CD14-positive monocyte (primary cell): ENCODE data around the gene SEPTIN2. TPM values are rescaled to one million over a fixed set of nuclear protein-coding genes. Genes with fewer than 3 reads are reported as not detected.
A peak's percentile ranks its signal among the peaks of the same experiment; 100 is the strongest.

Experiments used
- DNase-seq, 3 donors: peaks; one replicate each; pipeline ENCODE4 v3.0.0-alpha.2; 2011 to 2022
- H2AFZ ChIP-seq: 2 replicates; pipeline ENCODE4 v1.6.0; 2012; ENCODE audit warnings: mild to moderate bottlenecking, low read depth, low read length, inconsistent platforms; ENCODE audit not compliant: insufficient read depth, poor library complexity, severe bottlenecking
- H3K27ac ChIP-seq, 2 donors: 1 replicate in 1 of 2; 2 replicates in 1 of 2; pipeline ENCODE4 v1.5.1; 2012 to 2013; ENCODE audit warnings: low read length in 2 of 2, control low read depth in 1 of 2, inconsistent platforms in 1 of 2, low read depth in 1 of 2, mild to moderate bottlenecking in 1 of 2
- H3K27me3 ChIP-seq, 2 donors: one replicate each; pipeline versions ENCODE4 v1.6.0 to v1.6.1; 2011 to 2013; ENCODE audit warnings: low read length in 2 of 2; ENCODE audit not compliant: control insufficient read depth in 2 of 2, insufficient read depth in 2 of 2
- H3K36me3 ChIP-seq, 2 donors: replicated peaks in 1 of 2; 1 replicate in 1 of 2; 2 replicates in 1 of 2; pipeline versions ENCODE4 v1.5.1 to v1.6.1; 2012 to 2013; ENCODE audit warnings: low read length in 2 of 2, control low read depth in 1 of 2, inconsistent platforms in 1 of 2, mild to moderate bottlenecking in 1 of 2; ENCODE audit not compliant: insufficient read depth in 2 of 2, control insufficient read depth in 1 of 2
- H3K4me1 ChIP-seq, 2 donors: 1 replicate in 1 of 2; 2 replicates in 1 of 2; pipeline versions ENCODE4 v1.5.1 to v1.6.1; 2012 to 2013; ENCODE audit warnings: low read length in 2 of 2, control low read depth in 1 of 2, inconsistent platforms in 1 of 2, mild to moderate bottlenecking in 1 of 2, moderate library complexity in 1 of 2; ENCODE audit not compliant: insufficient read depth in 2 of 2, control insufficient read depth in 1 of 2
- H3K4me2 ChIP-seq: replicated peaks from 2 replicates; pipeline ENCODE3; 2012; ENCODE audit warnings: low read length, moderate library complexity, mild to moderate bottlenecking; ENCODE audit not compliant: poor library complexity, severe bottlenecking; ENCODE audit errors: extremely low read depth
- H3K4me3 ChIP-seq, 3 experiments: fragments of 200-600 bp in 1 of 3; sonication (generic) in 1 of 3; replicated peaks in 1 of 3; 1 replicate in 2 of 3; 2 replicates in 1 of 3; pipeline ENCODE4 v1.5.1; 2011 to 2013; ENCODE audit warnings: low read length in 3 of 3, mild to moderate bottlenecking in 3 of 3, control low read depth in 2 of 3, low read depth in 2 of 3, inconsistent platforms in 1 of 3, moderate library complexity in 1 of 3
- H3K79me2 ChIP-seq: 2 replicates; pipeline ENCODE4 v1.6.0; 2012; ENCODE audit warnings: mild to moderate bottlenecking, control low read depth, inconsistent platforms, low read length, moderate library complexity; ENCODE audit not compliant: insufficient read depth
- H3K9ac ChIP-seq: 2 replicates; pipeline ENCODE4 v1.6.0; 2017; ENCODE audit warnings: low read length, mild to moderate bottlenecking; ENCODE audit not compliant: insufficient read depth, poor library complexity, severe bottlenecking
- H3K9me3 ChIP-seq, 2 donors: replicated peaks in 1 of 2; 1 replicate in 1 of 2; 2 replicates in 1 of 2; pipeline versions ENCODE4 v1.5.1 to v1.6.1; 2012 to 2013; ENCODE audit warnings: low read length in 2 of 2, control low read depth in 1 of 2; ENCODE audit not compliant: control insufficient read depth in 1 of 2, insufficient read depth in 1 of 2
- H4K20me1 ChIP-seq: 2 replicates; pipeline ENCODE4 v1.6.0; 2012; ENCODE audit warnings: mild to moderate bottlenecking, low read length, control low read depth, moderate library complexity; ENCODE audit not compliant: insufficient read depth
- H3K27ac Mint-ChIP-seq, 7 donors: one replicate each; pipeline ENCODE4 v1.8.0; 2020; ENCODE audit warnings: mild to moderate bottlenecking in 7 of 7, mixed read lengths in 7 of 7, moderate library complexity in 6 of 7, inconsistent platforms in 2 of 7
- H3K27me3 Mint-ChIP-seq, 3 donors: one replicate each; pipeline ENCODE4 v1.8.0; 2021 to 2022; ENCODE audit warnings: low read depth in 3 of 3, mild to moderate bottlenecking in 3 of 3, mixed read lengths in 3 of 3, moderate library complexity in 3 of 3, inconsistent platforms in 1 of 3
- H3K36me3 Mint-ChIP-seq, 2 donors: one replicate each; pipeline ENCODE4 v1.8.0; 2020; ENCODE audit warnings: mixed read lengths in 2 of 2, inconsistent platforms in 1 of 2, mild to moderate bottlenecking in 1 of 2
- H3K4me1 Mint-ChIP-seq: one replicate; pipeline ENCODE4 v1.8.0; 2020; ENCODE audit warnings: mild to moderate bottlenecking, mixed read lengths
- H3K4me3 Mint-ChIP-seq, 2 donors: one replicate each; pipeline ENCODE4 v1.8.0; 2020; ENCODE audit warnings: mild to moderate bottlenecking in 2 of 2, mixed read lengths in 2 of 2, moderate library complexity in 1 of 2
- H3K9me3 Mint-ChIP-seq, 7 donors: one replicate each; pipeline ENCODE4 v1.8.0; 2020 to 2022; ENCODE audit warnings: mixed read lengths in 7 of 7, mild to moderate bottlenecking in 6 of 7, moderate library complexity in 6 of 7, inconsistent platforms in 2 of 7
- CTCF ChIP-seq: fragments of 200-600 bp; IDR thresholded peaks from one replicate; pipeline ENCODE4 v1.8.0; 2022; ENCODE audit warnings: antibody characterized with exemption, mild to moderate bottlenecking
- WGBS: methylation state at CpG from one replicate; pipeline ENCODE4 v1.1.5; 2013; ENCODE audit warnings: missing lambda C conversion rate; ENCODE audit not compliant: insufficient coverage; 5-methylcytosine and 5-hydroxymethylcytosine counted together
- intact Hi-C, 2 donors: fragments of 100-400 bp; cut with micrococcal nuclease; formaldehyde crosslinking; loops; one replicate each; pipeline versions ENCODE4 v1.15.0 to v1.15.1; 2023
- polyA plus RNA-seq, 3 donors: library from polyadenylated mRNA; depleted of rRNA in 1 of 3; unstranded in 2 of 3; stranded (reverse) in 1 of 3; fragments of 300-500 nt in 2 of 3; fragments of >200 nt in 1 of 3; fragmentation: Illumina TruSeq in 2 of 3; gene quantifications; 1 replicate in 2 of 3; 2 replicates in 1 of 3; pipeline ENCODE4 v1.2.3, GENCODE V29; 2012 to 2021

Gene SEPTIN2
- polyA plus RNA-seq, 3 donors = 195 to 207 (median 203) TPM

DNA sequence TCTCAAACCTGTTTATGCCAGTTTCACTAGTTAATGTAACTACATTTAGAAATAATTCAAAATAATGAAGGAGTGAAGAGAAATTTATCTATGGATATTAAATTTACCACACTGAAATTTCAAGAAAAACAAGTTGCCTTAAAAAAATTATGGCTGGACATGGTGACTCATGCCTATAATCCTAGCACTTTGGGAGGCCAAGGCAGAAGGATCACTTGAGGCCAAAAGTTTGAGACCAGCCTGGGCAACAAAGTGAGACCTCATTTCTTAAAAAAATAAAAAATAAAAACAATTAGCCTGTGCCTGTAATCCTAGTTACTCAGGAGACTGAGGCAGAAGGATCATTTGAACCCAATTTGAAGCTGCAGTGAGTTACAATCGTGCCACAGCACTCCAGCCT lies 30.1 kb upstream of the SEPTIN2 start:
- Mint-ChIP-seq H3K27ac (no peak overlapping the region), H3K4me3 (no peak overlapping the region), H3K27me3 (peaks cover 0 to 3% (median 0%) of the 10 kb centered on the region in 3 donors), H3K4me1 (peaks cover 9% of the 10 kb centered on the region), H3K36me3 (peaks cover 13 to 42% of the 10 kb centered on the region in 2 donors), H3K9me3 (no peaks in the 10 kb centered on the region)
- no peak for TF ChIP-seq CTCF
- H4K20me1 ChIP-seq = peaks cover 98% of the 10 kb centered on the region
- no peaks in the 10 kb centered on the region for H3K27me3 ChIP-seq
- peaks cover 96% of the 10 kb centered on the region for H3K79me2 ChIP-seq
- H3K4me1 ChIP-seq = no peaks in the 10 kb centered on the region
- no peak overlapping the region for H3K4me3 ChIP-seq
- H2AFZ ChIP-seq = no peak overlapping the region
- no peak overlapping the region for H3K9ac ChIP-seq
- intact Hi-C loops = no loop called here
- peaks cover 4 to 28% of the 10 kb centered on the region in 2 donors for H3K36me3 ChIP-seq
- H3K4me2 ChIP-seq = no peak overlapping the region
- WGBS = 100% methylated on average over 1 of the region's 1 CpG
- no peak overlapping the region for H3K27ac ChIP-seq
- DNase-seq = no peak
- H3K9me3 ChIP-seq = no peaks in the 10 kb centered on the region

- no peaks in the 10 kb centered on the region for H3K9me3 Mint-ChIP-seq
- H3K27me3 Mint-ChIP-seq = peaks cover 0 to 3% (median 0%) of the 10 kb centered on the region in 3 donors
- Histone ChIP-seq H3K27me3 (no peaks in the 10 kb centered on the region), H3K4me1 (no peaks in the 10 kb centered on the region), H3K4me2 (no peak overlapping the region), H2AFZ (no peak overlapping the region), H3K9ac (no peak overlapping the region), H3K79me2 (peaks cover 96% of the 10 kb centered on the region), H3K36me3 (peaks cover 4 to 28% of the 10 kb centered on the region in 2 donors), H4K20me1 (peaks cover 98% of the 10 kb centered on the region), H3K9me3 (no peaks in the 10 kb centered on the region), H3K4me3 (no peak overlapping the region), H3K27ac (no peak overlapping the region)
- peaks cover 10% of the 10 kb centered on the region for H3K4me1 Mint-ChIP-seq
- no peak overlapping the region for H3K4me3 Mint-ChIP-seq
- DNase-seq = no peak
- no peak for TF ChIP-seq CTCF
- H3K27ac Mint-ChIP-seq = peak overlapping the region in 1 of 7 donors; percentile 32
- 98% methylated on average over 7 of the region's 9 CpGs for WGBS
- intact Hi-C loops = no loop called here
- peaks cover 13 to 43% of the 10 kb centered on the region in 2 donors for H3K36me3 Mint-ChIP-seq
Measured at GRCh38 chr2:241286348-241287090, 29.2 kb upstream of the SEPTIN2 start.
